ENCODE data around the gene ABHD14A.

Gene ABHD14A

DNA sequence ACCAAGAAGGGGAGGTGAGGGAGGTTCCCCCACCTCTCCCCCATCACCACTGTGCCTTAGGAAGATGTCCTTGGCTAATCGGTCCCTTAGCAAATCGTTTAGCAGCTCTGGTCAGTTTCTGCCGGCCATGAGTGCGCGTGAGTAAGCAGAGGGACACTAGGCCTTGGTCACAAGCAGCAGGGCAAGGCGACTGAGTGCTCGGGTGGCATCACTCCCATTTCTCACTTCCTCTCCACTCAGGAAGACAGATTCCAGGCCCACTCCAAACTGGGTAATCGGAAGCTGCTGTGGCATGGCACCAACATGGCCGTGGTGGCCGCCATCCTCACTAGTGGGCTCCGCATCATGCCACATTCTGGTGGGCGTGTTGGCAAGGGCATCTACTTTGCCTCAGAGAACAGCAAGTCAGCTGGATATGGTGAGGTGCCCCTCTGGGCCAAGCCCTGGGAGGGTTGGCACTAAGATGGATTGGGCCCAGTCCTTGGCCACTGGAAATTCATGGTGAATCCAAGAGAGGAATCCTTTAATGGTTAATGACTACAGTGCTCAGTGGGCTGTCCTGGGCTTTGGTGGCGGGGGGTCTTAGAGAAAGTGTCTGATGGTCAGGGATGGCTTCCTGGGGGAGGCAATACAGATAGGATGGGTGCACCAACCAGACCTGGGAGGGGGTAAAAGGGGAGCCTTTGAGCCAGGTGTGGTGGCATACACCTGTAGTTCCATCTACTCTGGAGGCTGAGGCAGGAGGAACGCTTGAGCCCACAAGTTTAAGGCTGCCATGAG lies 28.7 kb upstream of the ABHD14A start:
- no peak for DNase-seq (ENCODE audit: low read depth in 2 of 2)
- TF ChIP-seq, protein P1, sequence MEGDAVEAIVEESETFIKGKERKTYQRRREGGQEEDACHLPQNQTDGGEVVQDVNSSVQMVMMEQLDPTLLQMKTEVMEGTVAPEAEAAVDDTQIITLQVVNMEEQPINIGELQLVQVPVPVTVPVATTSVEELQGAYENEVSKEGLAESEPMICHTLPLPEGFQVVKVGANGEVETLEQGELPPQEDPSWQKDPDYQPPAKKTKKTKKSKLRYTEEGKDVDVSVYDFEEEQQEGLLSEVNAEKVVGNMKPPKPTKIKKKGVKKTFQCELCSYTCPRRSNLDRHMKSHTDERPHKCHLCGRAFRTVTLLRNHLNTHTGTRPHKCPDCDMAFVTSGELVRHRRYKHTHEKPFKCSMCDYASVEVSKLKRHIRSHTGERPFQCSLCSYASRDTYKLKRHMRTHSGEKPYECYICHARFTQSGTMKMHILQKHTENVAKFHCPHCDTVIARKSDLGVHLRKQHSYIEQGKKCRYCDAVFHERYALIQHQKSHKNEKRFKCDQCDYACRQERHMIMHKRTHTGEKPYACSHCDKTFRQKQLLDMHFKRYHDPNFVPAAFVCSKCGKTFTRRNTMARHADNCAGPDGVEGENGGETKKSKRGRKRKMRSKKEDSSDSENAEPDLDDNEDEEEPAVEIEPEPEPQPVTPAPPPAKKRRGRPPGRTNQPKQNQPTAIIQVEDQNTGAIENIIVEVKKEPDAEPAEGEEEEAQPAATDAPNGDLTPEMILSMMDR (IDR thresholded peaks at IDR 0.05; ENCODE audit: low read depth, low read length): no peak
- H3K4me3 ChIP-seq (replicated peaks in 1 of 2; ENCODE audit: low read depth in 2 of 2, low read length in 2 of 2): no peak overlapping the region

DNA sequence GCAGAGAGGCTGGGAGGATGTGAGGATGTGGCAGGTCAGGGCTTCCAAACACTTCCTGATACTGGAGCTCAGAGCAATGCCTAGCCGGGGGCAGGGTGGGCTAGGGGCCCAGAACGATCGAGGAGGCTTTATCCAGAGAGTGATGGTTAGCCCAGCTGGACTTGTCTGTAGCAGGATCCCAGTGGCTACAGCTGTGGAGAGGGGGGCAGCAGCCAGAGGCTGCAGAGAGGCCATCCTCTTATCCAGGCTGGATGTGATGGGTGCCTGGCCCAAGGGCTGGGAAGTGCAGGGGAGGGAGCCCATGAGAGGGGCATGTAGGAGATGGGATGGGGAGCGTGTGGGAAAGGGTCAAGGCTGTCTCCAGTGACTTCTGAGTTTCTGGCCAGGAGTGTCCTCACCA lies 28.1 kb upstream of the ABHD14A start:
- TF ChIP-seq, protein P1 (IDR thresholded peaks at IDR 0.05; ENCODE audit: low read depth, low read length): no peak
- DNase-seq (ENCODE audit: low read depth in 2 of 2): no peak
- H3K4me3 ChIP-seq (replicated peaks in 1 of 2; ENCODE audit: low read depth in 2 of 2, low read length in 2 of 2): no peak overlapping the region

DNA sequence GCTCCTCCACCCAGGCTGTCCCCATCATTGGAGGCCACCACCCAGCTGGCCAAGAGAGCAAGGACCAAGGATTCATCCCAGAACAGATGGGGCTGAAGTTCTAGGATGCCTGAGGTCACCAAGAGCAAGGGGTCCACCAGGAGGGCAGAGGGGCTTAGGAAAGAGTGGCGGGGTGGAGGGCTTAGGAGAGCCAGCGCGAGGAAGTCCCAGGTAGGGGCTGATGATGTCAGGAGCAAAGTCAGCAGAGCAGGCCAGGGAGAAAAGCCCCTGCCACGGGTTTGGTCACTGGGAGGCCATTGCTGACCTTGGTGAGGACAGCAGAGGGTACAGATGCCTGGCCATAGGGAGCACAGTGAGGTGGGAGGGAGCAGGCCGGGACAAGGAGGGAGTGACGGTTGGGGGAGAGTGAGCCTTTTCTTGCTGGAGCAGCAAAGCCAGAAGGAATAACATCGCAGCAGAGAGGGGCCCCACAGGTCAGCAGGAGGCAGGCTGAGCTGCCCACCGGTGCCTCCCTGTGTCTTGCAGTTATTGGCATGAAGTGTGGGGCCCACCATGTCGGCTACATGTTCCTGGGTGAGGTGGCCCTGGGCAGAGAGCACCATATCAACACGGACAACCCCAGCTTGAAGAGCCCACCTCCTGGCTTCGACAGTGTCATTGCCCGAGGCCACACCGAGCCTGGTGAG lies 27.5 kb upstream of the ABHD14A start:
- no peak for DNase-seq (ENCODE audit: low read depth in 2 of 2)
- TF ChIP-seq, protein P1 (IDR thresholded peaks at IDR 0.05; ENCODE audit: low read depth, low read length): no peak
- H3K4me3 ChIP-seq (replicated peaks in 1 of 2; ENCODE audit: low read depth in 2 of 2, low read length in 2 of 2): no peak overlapping the region

DNA sequence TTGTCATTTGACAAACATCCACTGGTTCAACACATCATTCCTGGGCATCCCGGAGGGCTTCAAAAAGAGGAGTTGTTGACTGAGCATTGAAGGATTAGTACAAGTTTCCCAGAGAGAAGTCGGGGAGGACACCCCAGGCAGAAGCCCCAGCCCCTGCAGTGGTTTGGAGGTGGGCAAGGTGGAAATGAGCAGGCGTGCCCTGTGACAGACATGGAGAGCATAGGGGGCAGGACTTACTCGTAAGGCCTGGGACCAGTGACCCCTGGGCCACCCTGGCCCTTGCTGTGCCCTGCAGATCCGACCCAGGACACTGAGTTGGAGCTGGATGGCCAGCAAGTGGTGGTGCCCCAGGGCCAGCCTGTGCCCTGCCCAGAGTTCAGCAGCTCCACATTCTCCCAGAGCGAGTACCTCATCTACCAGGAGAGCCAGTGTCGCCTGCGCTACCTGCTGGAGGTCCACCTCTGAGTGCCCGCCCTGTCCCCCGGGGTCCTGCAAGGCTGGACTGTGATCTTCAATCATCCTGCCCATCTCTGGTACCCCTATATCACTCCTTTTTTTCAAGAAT lies 26.8 kb upstream of the ABHD14A start:
- no peak overlapping the region for H3K4me3 ChIP-seq (replicated peaks in 1 of 2; ENCODE audit: low read depth in 2 of 2, low read length in 2 of 2)
- TF ChIP-seq, protein P1 (IDR thresholded peaks at IDR 0.05; ENCODE audit: low read depth, low read length): no peak
- DNase-seq (ENCODE audit: low read depth in 2 of 2): no peak

DNA sequence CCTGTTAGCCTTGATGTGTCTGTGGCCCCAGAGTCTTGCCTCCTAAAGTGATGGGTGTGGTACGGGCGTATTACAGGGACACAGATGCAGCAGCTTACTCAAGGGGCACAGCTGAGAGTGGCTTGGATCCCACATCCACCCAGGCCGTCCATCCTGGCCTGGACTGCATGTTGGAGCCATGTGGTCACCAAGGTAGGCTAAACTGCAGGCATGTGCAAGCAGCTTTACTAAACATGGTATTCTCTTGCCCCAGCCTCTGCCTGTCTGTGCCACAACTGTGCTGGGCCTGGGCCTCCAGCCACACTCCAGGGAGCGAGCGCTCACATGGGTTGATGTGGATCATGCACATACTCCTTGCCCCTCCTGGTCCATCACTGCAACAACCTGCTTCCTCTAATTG lies 25.7 kb upstream of the ABHD14A start:
- no peak overlapping the region for H3K4me3 ChIP-seq (replicated peaks in 1 of 2; ENCODE audit: low read depth in 2 of 2, low read length in 2 of 2)
- TF ChIP-seq, protein P1 (IDR thresholded peaks at IDR 0.05; ENCODE audit: low read depth, low read length): no peak
- no peak for DNase-seq (ENCODE audit: low read depth in 2 of 2)

DNA sequence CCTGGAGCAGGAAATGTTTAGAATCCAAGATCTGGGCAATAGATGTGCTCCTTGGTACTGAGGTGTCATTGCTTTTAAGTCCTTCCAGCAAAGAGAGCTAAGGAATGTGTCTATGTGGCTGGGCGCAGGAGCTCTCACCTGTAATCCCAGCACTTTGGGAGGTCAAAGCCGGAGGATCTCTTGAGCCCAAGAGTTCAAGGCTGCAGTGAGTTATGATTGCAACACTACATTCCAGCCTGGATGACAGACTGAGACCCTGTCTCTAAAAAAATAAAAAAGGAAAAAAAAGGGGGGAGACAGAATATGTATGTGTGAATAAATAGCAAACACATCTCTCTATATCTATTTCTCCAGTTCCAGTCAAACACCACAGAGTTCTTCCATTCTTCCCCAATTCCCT lies 24.0 kb upstream of the ABHD14A start:
- H3K4me3 ChIP-seq (replicated peaks in 1 of 2; ENCODE audit: low read depth in 2 of 2, low read length in 2 of 2): no peak overlapping the region
- no peak for DNase-seq (ENCODE audit: low read depth in 2 of 2)
- TF ChIP-seq, protein P1 (IDR thresholded peaks at IDR 0.05; ENCODE audit: low read depth, low read length): no peak

Measured in cardiac fibroblast (primary cell).